ENCODE data around the gene ZNF418. TPM values are rescaled to one million over a fixed set of nuclear protein-coding genes. Genes with fewer than 3 reads are reported as not detected.
"Not testable (repeated sequence)": the region's sequence is repeated elsewhere in the genome, so short reads cannot be mapped to it uniquely, and the experiment has no call there.

ZNF418 gene
- total and polyA plus RNA-seq, 7 donors: 0.60 to 12.5 (median 9.4) TPM; not detected in 1

DNA sequence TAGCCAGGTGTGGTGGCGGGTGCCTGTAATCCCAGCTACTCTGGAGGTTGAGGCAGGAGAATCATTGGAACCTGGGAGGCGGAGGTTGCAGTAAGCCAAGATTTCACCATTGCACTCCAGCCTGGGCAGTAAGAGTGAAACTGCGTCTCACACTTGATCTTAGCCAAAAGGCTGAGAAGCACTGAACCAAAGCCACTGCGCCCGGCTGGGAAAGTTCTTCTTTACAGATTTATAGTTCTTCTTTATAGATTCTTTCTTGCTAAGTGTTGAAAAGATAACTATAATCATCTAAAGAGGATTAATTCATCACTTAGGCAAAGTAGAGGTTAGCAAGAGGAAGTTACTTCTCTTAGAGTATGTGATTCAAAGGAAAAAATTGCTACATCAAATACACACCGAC is 29.9 kb downstream of the ZNF418 start:
- intact Hi-C loops (cut with DNase I): no loop called here
- H3K36me3 ChIP-seq: peaks cover 5 to 26% (median 12%) of the 10 kb centered on the region in 4 donors
- H3K4me1 ChIP-seq: no peaks in the 10 kb centered on the region
- DNase-seq: no peak
- 86 to 92% methylated on average over 6 of the region's 6 CpGs for WGBS, 2 donors
- peaks cover 0 to 7% (median under 1%) of the 10 kb centered on the region in 4 donors for H3K9me3 ChIP-seq
- TF ChIP-seq POLR2AphosphoS5 (IDR thresholded peaks at IDR 0.05): no peak
- no peak for TF ChIP-seq EP300 (IDR thresholded peaks at IDR 0.05)
- TF ChIP-seq POLR2A (IDR thresholded peaks at IDR 0.05): no peak
- TF ChIP-seq, protein P1, sequence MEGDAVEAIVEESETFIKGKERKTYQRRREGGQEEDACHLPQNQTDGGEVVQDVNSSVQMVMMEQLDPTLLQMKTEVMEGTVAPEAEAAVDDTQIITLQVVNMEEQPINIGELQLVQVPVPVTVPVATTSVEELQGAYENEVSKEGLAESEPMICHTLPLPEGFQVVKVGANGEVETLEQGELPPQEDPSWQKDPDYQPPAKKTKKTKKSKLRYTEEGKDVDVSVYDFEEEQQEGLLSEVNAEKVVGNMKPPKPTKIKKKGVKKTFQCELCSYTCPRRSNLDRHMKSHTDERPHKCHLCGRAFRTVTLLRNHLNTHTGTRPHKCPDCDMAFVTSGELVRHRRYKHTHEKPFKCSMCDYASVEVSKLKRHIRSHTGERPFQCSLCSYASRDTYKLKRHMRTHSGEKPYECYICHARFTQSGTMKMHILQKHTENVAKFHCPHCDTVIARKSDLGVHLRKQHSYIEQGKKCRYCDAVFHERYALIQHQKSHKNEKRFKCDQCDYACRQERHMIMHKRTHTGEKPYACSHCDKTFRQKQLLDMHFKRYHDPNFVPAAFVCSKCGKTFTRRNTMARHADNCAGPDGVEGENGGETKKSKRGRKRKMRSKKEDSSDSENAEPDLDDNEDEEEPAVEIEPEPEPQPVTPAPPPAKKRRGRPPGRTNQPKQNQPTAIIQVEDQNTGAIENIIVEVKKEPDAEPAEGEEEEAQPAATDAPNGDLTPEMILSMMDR (IDR thresholded peaks at IDR 0.05): no peak
- no peaks in the 10 kb centered on the region for H3K27me3 ChIP-seq
- H3K4me3 ChIP-seq: no peak overlapping the region
- H3K27ac ChIP-seq: no peak overlapping the region

DNA sequence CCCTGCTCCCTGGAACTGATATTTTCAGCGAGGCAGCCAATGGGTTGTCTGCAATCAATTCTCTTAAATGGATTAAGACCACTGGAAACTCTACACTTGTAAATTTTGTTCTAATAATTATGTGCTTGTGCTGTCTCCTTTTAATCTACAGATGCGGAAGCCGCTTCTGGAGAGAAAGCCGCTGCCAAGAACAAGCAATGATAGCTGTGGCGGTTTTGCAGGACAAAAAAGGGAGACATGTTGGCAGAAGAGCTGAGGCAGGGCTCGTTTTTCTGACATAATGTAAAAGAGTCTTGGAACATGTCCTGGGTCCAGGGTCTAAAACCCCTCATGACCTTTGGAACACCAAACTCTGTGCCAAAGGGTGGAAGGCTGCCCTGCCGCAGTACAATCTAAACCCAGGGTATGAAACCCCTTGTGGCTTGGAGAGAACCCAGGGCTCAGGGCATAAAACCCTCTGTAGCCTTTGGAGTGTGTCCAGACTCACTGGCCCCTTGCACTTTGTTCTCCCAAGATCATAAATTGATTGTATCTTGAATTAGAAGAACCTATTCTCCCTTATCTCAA is 31.5 kb downstream of the ZNF418 start:
- Histone ChIP-seq H3K27ac (no peak overlapping the region), H3K9me3 (peaks cover 0 to 4% (median under 1%) of the 10 kb centered on the region in 4 donors), H3K4me3 (no peak overlapping the region), H3K36me3 (peaks cover 0 to 18% (median 5%) of the 10 kb centered on the region in 4 donors), H3K27me3 (no peaks in the 10 kb centered on the region), H3K4me1 (no peaks in the 10 kb centered on the region)
- intact Hi-C loops (cut with DNase I): loop anchor here (2.0 kb wide), 1 partner anchor 165 kb away; no protein-coding TSS in a partner anchor
- DNase-seq: no peak
- no peak for TF ChIP-seq EP300 (IDR thresholded peaks at IDR 0.05)
- no peak for TF ChIP-seq POLR2A (IDR thresholded peaks at IDR 0.05)
- no peak for TF ChIP-seq POLR2AphosphoS5 (IDR thresholded peaks at IDR 0.05)
- TF ChIP-seq, protein P1 (IDR thresholded peaks at IDR 0.05): no peak
- 37 to 80% methylated on average over 7 of the region's 7 CpGs for WGBS, 2 donors

DNA sequence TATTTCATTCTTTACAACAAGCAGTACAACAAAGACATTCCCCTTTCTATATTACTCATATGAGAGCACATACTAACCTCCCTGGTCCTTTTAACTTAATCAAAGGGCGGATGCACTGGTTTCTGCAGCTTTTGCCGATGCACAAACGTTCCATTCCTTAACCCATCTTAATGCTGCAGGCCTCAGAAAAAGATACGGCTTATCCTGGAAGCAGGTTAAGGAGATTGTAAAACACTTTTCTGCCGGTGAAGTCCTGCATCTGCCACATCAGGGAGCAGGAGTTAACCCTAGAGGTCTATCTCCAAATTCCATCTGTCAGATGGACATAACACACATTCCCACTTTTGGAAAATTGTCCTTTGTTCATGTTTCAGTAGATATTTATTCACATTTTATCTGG is 34.9 kb downstream of the ZNF418 start:
- H3K36me3 ChIP-seq: no peaks in the 10 kb centered on the region
- TF ChIP-seq POLR2A (IDR thresholded peaks at IDR 0.05) (no peak), EP300 (IDR thresholded peaks at IDR 0.05) (no peak)
- TF ChIP-seq, protein P1 (IDR thresholded peaks at IDR 0.05): no peak
- no peaks in the 10 kb centered on the region for H3K27me3 ChIP-seq
- no peak for DNase-seq
- peaks cover 0 to 2% (median 0%) of the 10 kb centered on the region in 4 donors for H3K9me3 ChIP-seq
- 81 to 87% methylated on average over 5 of the region's 5 CpGs for WGBS, 2 donors
- H3K27ac ChIP-seq: no peak overlapping the region
- intact Hi-C loops (cut with DNase I): no loop called here
- no peaks in the 10 kb centered on the region for H3K4me1 ChIP-seq
- H3K4me3 ChIP-seq: no peak overlapping the region

- H3K27ac ChIP-seq; intact Hi-C loops (cut with DNase I); DNase-seq; H3K9me3 ChIP-seq; H3K36me3 ChIP-seq; H3K4me3 ChIP-seq; H3K27me3 ChIP-seq: not testable (repeated sequence)
- 80 to 87% methylated on average over 3 of the region's 3 CpGs for WGBS, 2 donors
- H3K4me1 ChIP-seq: peaks cover 0 to 16% (median 11%) of the 10 kb centered on the region in 4 donors
Observed at GRCh38 chr19:57890706-57891105, 44.5 kb downstream of the ZNF418 start.

- intact Hi-C loops (cut with DNase I): no loop called here
- peak within 1 kb of the TSS; percentile 54 to 67 (median 59) for H3K4me3 ChIP-seq
- TF ChIP-seq EP300 (IDR thresholded peaks at IDR 0.05): no peak
- TF ChIP-seq, protein P1 (IDR thresholded peaks at IDR 0.05): peak in 2 of 4 experiments; percentile 36 to 49
- no peak for TF ChIP-seq POLR2A (IDR thresholded peaks at IDR 0.05)
- TF ChIP-seq POLR2AphosphoS5 (IDR thresholded peaks at IDR 0.05): peak in 3 of 4 donors; percentile 40 to 56 (median 55)
- peak within 1 kb of the TSS; percentile 76 to 84 (median 78) for H3K27ac ChIP-seq
- peak; percentile 87 for DNase-seq
- 1 to 2% methylated on average over 43 of the region's 43 CpGs for WGBS, 2 donors
- peaks cover 0 to 11% (median 5%) of the 10 kb centered on the region in 4 donors for H3K36me3 ChIP-seq
- peaks cover 0 to 16% (median 11%) of the 10 kb centered on the region in 4 donors for H3K4me1 ChIP-seq
- no peaks in the 10 kb centered on the region for H3K9me3 ChIP-seq
- H3K27me3 ChIP-seq: no peaks in the 10 kb centered on the region
Observed at GRCh38 chr19:57888560-57889231, 46.5 kb downstream of the ZNF418 start, which contains the start of gene ZNF814. ZNF814 (minus strand) TSS chr19:57889037; CDS start chr19:57888802, 235 bp downstream.
